UCSD-AML1 (cell line): Measurements from ENCODE around the gene KIAA0930.
A peak's percentile ranks its signal among the peaks of the same experiment; 100 is the strongest.

Experiments used
- DNase-seq: peaks from one replicate; lab custom pipeline; 2025; ENCODE audit not compliant: unreplicated experiment; lab: John Stamatoyannopoulos, UW

KIAA0930 gene

GRCh38 chr22:45238076-45238956 lies 2.4 kb downstream of the KIAA0930 start:
- DNase-seq, result no peak

DNA sequence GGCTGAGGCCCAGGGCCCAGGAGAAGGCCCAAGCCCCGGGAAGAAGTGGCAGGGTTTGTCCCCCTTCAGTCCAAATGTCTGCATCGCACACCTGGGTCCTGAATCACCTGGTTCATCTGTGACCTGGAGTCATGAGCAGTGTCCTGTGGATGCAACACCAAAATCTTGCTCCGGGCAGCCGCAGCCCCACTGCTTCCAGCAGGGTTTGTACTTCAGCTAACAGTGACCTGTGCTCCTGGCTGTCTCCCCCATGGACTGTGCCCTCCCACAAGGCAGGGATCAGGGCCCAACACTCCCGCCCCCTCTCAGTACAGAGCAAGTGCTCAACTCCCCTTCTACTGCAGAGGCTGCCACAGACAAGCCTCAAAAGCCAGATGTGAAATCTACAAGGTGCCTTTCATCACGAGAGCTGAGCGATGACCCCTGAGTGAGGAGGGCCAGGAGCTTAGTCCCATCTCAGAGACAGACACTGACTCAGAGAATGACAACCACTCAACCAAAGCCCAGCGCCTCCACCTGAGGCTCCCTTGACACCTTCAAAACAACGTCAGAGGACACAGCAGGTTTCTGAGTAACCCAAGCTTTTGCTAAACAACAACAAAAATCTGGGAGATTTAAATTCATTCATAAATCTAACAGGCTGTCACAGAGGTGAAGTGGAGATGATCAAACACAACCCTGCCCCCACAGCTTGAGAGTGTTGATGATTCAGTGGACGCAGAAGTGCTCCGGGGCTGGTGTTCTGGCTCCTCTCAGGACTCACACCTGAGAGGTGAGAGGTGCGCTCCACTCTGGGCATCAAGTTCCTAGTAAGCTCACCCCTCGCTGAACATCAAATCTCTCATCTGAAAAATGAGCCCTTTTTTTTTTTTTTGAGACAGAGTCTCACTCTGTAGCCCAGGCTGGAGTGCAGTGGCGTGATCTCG lies 3.4 kb downstream of the KIAA0930 start:
- DNase-seq, result no peak

GRCh38 chr22:45235851-45236342 lies 4.8 kb downstream of the KIAA0930 start:
- DNase-seq, result no peak

GRCh38 chr22:45235101-45235777 lies 5.5 kb downstream of the KIAA0930 start:
- DNase-seq, result peak; percentile 86

GRCh38 chr22:45233827-45234226 lies 6.9 kb downstream of the KIAA0930 start:
- no peak for DNase-seq

- no peak for DNase-seq
These were observed 7.3 kb downstream of the KIAA0930 start for GRCh38 chr22:45233386-45233785.

- no peak for DNase-seq
These were observed 9.4 kb downstream of the KIAA0930 start for GRCh38 chr22:45231293-45231692.

DNA sequence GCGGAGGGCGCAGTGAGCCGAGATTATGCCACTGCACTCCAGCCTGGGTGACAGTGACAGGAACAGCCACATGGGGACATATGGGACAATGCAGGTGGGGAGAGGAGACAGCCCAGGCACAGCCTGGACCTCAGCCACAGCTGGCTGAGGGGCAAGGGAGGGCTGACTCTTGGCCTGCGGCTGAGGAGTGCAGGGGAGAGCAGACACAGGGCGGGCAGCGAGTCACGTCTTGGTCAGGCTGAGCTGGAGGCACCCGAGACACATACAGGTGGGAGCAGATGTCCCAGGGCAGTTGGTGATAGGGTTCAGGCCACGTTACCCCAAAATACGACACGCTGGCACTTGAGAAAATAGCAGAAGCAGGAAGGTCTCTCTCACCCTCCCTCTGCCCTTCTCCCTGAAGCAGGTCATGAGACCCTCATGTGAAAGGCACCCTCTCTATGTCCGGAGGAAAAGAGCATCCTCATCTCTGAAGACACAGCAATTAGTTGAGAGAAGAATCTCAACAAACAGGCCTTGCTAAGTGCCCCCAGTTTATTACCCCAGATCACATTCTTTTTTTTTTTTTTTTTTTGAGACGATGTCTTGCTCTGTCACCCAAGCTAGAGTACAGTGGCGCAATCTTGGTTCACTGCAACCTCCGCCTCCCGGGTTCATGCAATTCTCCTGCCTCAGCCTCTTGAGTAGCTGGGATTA lies 10.5 kb downstream of the KIAA0930 start:
- no peak for DNase-seq

DNA sequence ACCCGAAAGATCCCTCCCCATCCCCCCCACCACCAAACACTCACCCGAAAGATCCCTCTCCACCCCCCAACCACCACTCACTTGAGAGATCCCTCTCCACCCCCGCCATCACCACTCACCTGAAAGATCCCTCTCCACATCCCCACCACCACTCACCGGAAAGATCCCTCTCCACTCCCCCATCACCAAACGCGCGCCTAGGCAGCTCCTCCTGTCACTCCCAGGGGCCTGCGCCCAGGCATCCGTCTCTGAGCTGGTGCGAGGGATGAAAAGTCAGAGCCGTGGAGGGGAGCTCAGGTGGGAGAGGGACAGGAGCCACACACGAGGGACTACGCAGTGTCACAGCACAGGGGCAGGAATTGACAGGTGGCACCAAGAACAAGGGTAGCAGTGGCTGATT lies 11.5 kb downstream of the KIAA0930 start:
- DNase-seq, result no peak

GRCh38 chr22:45228401-45228754 lies 12.3 kb downstream of the KIAA0930 start:
- no peak for DNase-seq

DNA sequence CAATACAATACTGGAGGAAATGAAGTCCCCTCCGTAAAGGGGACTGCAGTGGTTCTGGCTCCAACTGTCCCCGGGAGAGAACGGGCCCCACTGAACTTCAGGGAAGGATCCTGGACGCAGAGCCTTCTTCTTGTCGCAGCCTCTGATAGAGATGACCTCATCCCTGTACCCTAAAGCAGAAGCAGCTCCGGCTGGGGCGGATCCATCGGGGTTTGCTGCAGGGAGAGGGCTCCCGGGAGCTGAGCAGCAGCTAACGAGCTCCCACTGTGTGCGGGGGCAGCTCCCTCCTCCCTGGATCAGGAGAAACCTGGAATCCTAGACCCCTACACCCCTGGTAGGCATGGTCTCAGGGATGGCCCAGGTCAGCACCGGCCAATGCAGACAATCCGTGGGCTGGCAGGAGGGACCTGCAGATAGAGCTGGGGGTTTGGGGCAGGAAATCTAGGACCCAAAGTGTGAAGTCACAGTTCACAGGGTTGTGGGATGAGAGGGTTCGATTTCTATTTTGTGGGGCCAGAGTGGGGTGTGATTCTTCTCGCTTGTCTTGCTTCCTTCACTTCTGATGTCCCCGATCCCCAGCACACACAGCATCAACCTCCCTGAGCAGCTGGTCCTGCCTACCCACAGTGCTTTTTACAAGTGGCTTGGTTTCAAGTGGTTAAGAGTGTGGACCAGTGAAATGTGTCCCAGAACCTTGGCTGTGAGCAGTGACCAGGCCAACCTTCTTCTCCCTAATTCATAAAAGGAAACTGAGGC lies 12.9 kb downstream of the KIAA0930 start:
- no peak for DNase-seq

DNA sequence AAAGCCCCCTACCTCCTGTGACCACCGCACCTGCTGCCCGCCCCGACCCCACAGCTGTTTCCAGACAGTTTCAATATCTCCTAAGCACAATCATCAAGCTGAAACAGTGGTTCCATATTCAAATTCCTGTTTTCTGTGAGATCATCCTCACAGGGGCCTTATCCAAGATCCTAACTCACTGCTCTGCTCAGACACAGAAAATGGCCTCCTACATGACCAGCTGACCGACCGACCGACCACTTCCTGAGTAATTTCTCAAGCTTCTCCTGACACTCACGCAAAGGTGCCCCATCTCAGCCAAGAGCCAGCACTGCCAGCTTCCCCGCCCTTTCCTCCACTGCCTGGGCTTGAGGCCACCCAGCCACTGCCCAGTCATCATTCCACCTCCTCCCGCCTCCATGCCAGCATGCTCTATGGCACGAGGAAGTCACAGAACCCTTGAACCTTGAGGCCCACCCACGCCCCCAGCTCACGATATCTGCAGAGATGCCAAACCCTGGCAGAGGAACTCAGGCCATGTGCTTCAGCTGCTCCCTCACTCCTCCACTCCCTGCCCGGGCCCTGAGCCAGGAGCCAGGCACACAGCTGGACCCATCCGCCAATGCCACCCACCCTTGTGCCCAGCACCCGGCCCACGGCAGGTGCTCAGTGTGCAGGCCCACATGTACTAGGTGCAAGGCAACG lies 14.0 kb downstream of the KIAA0930 start:
- peak; percentile 30 for DNase-seq

GRCh38 chr22:45225732-45226502 lies 14.8 kb downstream of the KIAA0930 start:
- DNase-seq, result no peak

- no peak for DNase-seq
These were observed 15.5 kb downstream of the KIAA0930 start for GRCh38 chr22:45224988-45225731.

- no peak for DNase-seq
These were observed 16.4 kb downstream of the KIAA0930 start for GRCh38 chr22:45224331-45224730.

- DNase-seq, result no peak
These were observed 17.2 kb downstream of the KIAA0930 start for GRCh38 chr22:45223304-45224117.

GRCh38 chr22:45221201-45221600 lies 19.5 kb downstream of the KIAA0930 start:
- no peak for DNase-seq
